Measurements from ENCODE around the gene TMEM87B. TPM values are rescaled to one million over a fixed set of nuclear protein-coding genes. Genes with fewer than 3 reads are reported as not detected.

Gene TMEM87B
- total and polyA plus RNA-seq, 2 of the 8 experiments (the other 6 are each of a cell fraction or from before 2014, with no cell fraction given), result 7.2 to 9.0 TPM

- no peak overlapping the region for H3K23ac ChIP-seq (ENCODE audit: insufficient read length)
- no peaks in the 10 kb centered on the region for H3K79me1 ChIP-seq (ENCODE audit: low read depth, low read length)
- peaks cover 0 to 6% (median under 1%) of the 10 kb centered on the region in 4 experiments; a peak in 2 of 8 replicates for H3K36me3 ChIP-seq (ENCODE audit: control insufficient read depth in 2 of 4, insufficient read depth in 4 of 4, low read length in 3 of 4)
- H3K4ac ChIP-seq (replicated peaks; ENCODE audit: insufficient read length, low read depth, low read length), result no peak overlapping the region
- H3K27ac ChIP-seq (ENCODE audit: low read depth, low read length), result no peak overlapping the region
- no peak overlapping the region for H2AK5ac ChIP-seq (ENCODE audit: low read depth, low read length)
- no peak overlapping the region for H4K8ac ChIP-seq (ENCODE audit: extremely low read depth, insufficient read depth, low read length)
- H3K18ac ChIP-seq (ENCODE audit: extremely low read depth, low read length), result no peak overlapping the region
- FAIRE-seq (no peak), DNase-seq (ENCODE audit: low read depth in 1 of 2, low spot score in 2 of 2) (no peak)
- H2BK12ac ChIP-seq (ENCODE audit: low read depth, low read length), result no peak overlapping the region
- H3K9ac ChIP-seq (replicated peaks in 1 of 4; ENCODE audit: extremely low read depth in 1 of 4, low read depth in 3 of 4, low read length in 3 of 4), result no peak overlapping the region
- H3K14ac ChIP-seq (ENCODE audit: insufficient read length), result no peak overlapping the region
- H2BK20ac ChIP-seq (ENCODE audit: low read length), result no peak overlapping the region
- no peak overlapping the region for H2BK15ac ChIP-seq (ENCODE audit: low read length)
- CTCF ChIA-PET (ENCODE audit: partially characterized antibody), result interaction anchor here (1.1 to 1.6 kb wide), 2 partner anchors 10 to 34 kb away, joined by 3 read pairs; no protein-coding TSS in a partner anchor
- H2BK120ac ChIP-seq (replicated peaks; ENCODE audit: low read depth, low read length), result no peak overlapping the region
- H4K5ac ChIP-seq (ENCODE audit: insufficient read length, low read depth, low read length), result no peak overlapping the region
- H4K20me1 ChIP-seq (replicated peaks in 1 of 2; ENCODE audit: control insufficient read depth in 1 of 2, insufficient read depth in 2 of 2, low read length in 2 of 2), result no peaks in the 10 kb centered on the region
- H3K4me3 ChIP-seq (ENCODE audit: extremely low read depth in 1 of 4, insufficient read depth in 2 of 4, low read depth in 3 of 4, low read length in 4 of 4), result no peak overlapping the region
- H3K23me2 ChIP-seq (ENCODE audit: low read depth, low read length), result no peaks in the 10 kb centered on the region
- no peaks in the 10 kb centered on the region for H3K4me1 ChIP-seq (replicated peaks in 1 of 4; ENCODE audit: control insufficient read depth in 3 of 4, insufficient read depth in 4 of 4, low read length in 3 of 4)
- no peaks in the 10 kb centered on the region for H3K9me3 ChIP-seq (ENCODE audit: insufficient read depth in 2 of 2, low read depth in 1 of 2, low read length in 1 of 2)
- H3K56ac ChIP-seq (replicated peaks; ENCODE audit: insufficient read length, low read depth, low read length), result no peak overlapping the region
- no peak overlapping the region for H2AFZ ChIP-seq (ENCODE audit: low read length)
- POLR2A ChIA-PET (ENCODE audit: partially characterized antibody), result no interaction called here
- no peak overlapping the region for H3K4me2 ChIP-seq (ENCODE audit: insufficient read depth in 1 of 2, low read depth in 2 of 2, low read length in 2 of 2)
- H4K91ac ChIP-seq (replicated peaks; ENCODE audit: insufficient read length, low read length), result no peak overlapping the region
- 90% methylated on average over 6 of the region's 6 CpGs; no CpG with 5 or more reads in 1 of the 2 experiments for WGBS, 2 experiments (ENCODE audit: extremely low coverage in 1 of 2, insufficient coverage in 1 of 2, insufficient read length in 1 of 2, insufficient replicate concordance in 2 of 2, low coverage in 1 of 2, low lambda C conversion rate in 2 of 2, missing lambda C conversion rate in 1 of 2)
- no peaks in the 10 kb centered on the region for H3K27me3 ChIP-seq (replicated peaks in 1 of 4; ENCODE audit: control insufficient read depth in 3 of 4, extremely low read depth in 1 of 4, insufficient read depth in 3 of 4, low read length in 3 of 4)
- no peak overlapping the region for H2BK5ac ChIP-seq (ENCODE audit: low read depth, low read length)
- H3K79me2 ChIP-seq (ENCODE audit: control insufficient read depth in 1 of 2, insufficient read depth in 2 of 2, low read length in 2 of 2), result no peaks in the 10 kb centered on the region
- TF ChIP-seq, protein P1, sequence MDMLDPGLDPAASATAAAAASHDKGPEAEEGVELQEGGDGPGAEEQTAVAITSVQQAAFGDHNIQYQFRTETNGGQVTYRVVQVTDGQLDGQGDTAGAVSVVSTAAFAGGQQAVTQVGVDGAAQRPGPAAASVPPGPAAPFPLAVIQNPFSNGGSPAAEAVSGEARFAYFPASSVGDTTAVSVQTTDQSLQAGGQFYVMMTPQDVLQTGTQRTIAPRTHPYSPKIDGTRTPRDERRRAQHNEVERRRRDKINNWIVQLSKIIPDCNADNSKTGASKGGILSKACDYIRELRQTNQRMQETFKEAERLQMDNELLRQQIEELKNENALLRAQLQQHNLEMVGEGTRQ (IDR thresholded peaks at IDR 0.05; ENCODE audit: low read length), result no peak
- no peak for TF ChIP-seq BACH1 (IDR thresholded peaks at IDR 0.05; ENCODE audit: low read length)
- TF ChIP-seq ATF3 (IDR thresholded peaks at IDR 0.05; ENCODE audit: insufficient read depth, low read depth, low read length), result no peak
- TF ChIP-seq CBX8 (IDR thresholded peaks at IDR 0.05; ENCODE audit: borderline replicate concordance, low read depth, low read length), result no peak
- TF ChIP-seq TCF12 (IDR thresholded peaks at IDR 0.05; ENCODE audit: low read depth, low read length), result no peak
- no peak for TF ChIP-seq CHD1 (IDR thresholded peaks at IDR 0.05; ENCODE audit: low read depth, low read length)
- TF ChIP-seq, protein P2, sequence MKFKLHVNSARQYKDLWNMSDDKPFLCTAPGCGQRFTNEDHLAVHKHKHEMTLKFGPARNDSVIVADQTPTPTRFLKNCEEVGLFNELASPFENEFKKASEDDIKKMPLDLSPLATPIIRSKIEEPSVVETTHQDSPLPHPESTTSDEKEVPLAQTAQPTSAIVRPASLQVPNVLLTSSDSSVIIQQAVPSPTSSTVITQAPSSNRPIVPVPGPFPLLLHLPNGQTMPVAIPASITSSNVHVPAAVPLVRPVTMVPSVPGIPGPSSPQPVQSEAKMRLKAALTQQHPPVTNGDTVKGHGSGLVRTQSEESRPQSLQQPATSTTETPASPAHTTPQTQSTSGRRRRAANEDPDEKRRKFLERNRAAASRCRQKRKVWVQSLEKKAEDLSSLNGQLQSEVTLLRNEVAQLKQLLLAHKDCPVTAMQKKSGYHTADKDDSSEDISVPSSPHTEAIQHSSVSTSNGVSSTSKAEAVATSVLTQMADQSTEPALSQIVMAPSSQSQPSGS (IDR thresholded peaks at IDR 0.05; ENCODE audit: low read length), result no peak
- TF ChIP-seq EZH2 (IDR thresholded peaks at IDR 0.05; ENCODE audit: low read depth, low read length, severe bottlenecking), result no peak
- no peak for TF ChIP-seq MAX (IDR thresholded peaks at IDR 0.05)
Observed at GRCh38 chr2:112092286-112093041, 37.4 kb downstream of the TMEM87B start.

All from H1 (cell line).